PC-3 (cell line): ENCODE results near the gene DNAH14. TPM values are rescaled to one million over a fixed set of nuclear protein-coding genes. Genes with fewer than 3 reads are reported as not detected.
"Not testable (repeated sequence)": the region's sequence is repeated elsewhere in the genome, so short reads cannot be mapped to it uniquely, and the experiment has no call there.

Source experiments
- ATAC-seq: fragments of 200-7000 bp; cut with Tn5 transposase; 2 replicates; pipeline ENCODE4 v1.9.1; 2020; ENCODE audit warnings: mild to moderate bottlenecking, moderate library complexity
- BruUV-seq: library from RNA; stranded (reverse); fragments of 400-500 nt; replicated peaks from 2 replicates; lab custom pipeline; 2021; lab: Mats Ljungman, UMichigan
- CTCF ChIA-PET: fragments of 300-600 bp; sonication (Branson Sonifier 250); formaldehyde crosslinking; loops from one replicate; lab custom pipeline; 2022; ENCODE audit warnings: antibody characterized with exemption; lab: Charles Lee
- POLR2A ChIA-PET: fragments of 300-600 bp; sonication (Branson Sonifier 250); formaldehyde crosslinking; loops from one replicate; lab custom pipeline; 2022; ENCODE audit warnings: antibody characterized with exemption; ENCODE audit not compliant: unreplicated experiment; lab: Charles Lee
- DNase-seq: peaks from one replicate; pipeline ENCODE4 v3.0.0-alpha.2; 2015
- H2AFZ ChIP-seq: fragments of 300-600 bp; sonication (generic); 2 replicates; pipeline ENCODE4 v1.6.0; 2016; ENCODE audit warnings: antibody characterized with exemption, low read length
- H3F3A ChIP-seq: fragments of 300-600 bp; sonication (generic); one replicate; pipeline ENCODE4 v1.6.0; 2017; ENCODE audit warnings: antibody characterized with exemption, low read length, control low read depth, mild to moderate bottlenecking; ENCODE audit not compliant: unreplicated experiment
- H3K27ac ChIP-seq: fragments of 300-600 bp; sonication (generic); 2 replicates; pipeline ENCODE4 v1.5.1; 2016; ENCODE audit warnings: mild to moderate bottlenecking, low read length
- H3K27me3 ChIP-seq: fragments of 300-600 bp; sonication (generic); 2 replicates; pipeline ENCODE4 v1.6.1; 2016; ENCODE audit warnings: low read length, mixed read lengths
- H3K36me3 ChIP-seq: fragments of 300-600 bp; sonication (generic); 2 replicates; pipeline ENCODE4 v1.6.1; 2016; ENCODE audit warnings: low read depth, mixed run types, low read length, mixed read lengths
- H3K4me1 ChIP-seq: fragments of 300-600 bp; sonication (generic); 2 replicates; pipeline ENCODE4 v1.5.1; 2016; ENCODE audit warnings: low read length; ENCODE audit not compliant: insufficient read depth
- H3K4me2 ChIP-seq: fragments of 300-600 bp; sonication (generic); 2 replicates; pipeline ENCODE4 v1.6.0; 2016; ENCODE audit warnings: low read length
- H3K4me3 ChIP-seq: fragments of 300-600 bp; sonication (generic); 2 replicates; pipeline ENCODE4 v1.5.1; 2016; ENCODE audit warnings: mild to moderate bottlenecking, low read length, mixed read lengths
- H3K79me2 ChIP-seq: fragments of 300-600 bp; sonication (generic); 2 replicates; pipeline ENCODE4 v1.6.1; 2017; ENCODE audit warnings: low read length, mixed read lengths
- H3K9ac ChIP-seq: fragments of 300-600 bp; sonication (generic); 2 replicates; pipeline ENCODE4 v1.6.0; 2016; ENCODE audit warnings: mild to moderate bottlenecking, low read length
- H3K9me2 ChIP-seq: fragments of 300-600 bp; sonication (generic); replicated peaks from 2 replicates; pipeline ENCODE4 v1.6.1; 2016; ENCODE audit warnings: mixed run types, low read length, mixed read lengths
- H3K9me3 ChIP-seq: fragments of 300-600 bp; sonication (generic); 2 replicates; pipeline ENCODE4 v1.6.1; 2016; ENCODE audit warnings: low read length, mixed read lengths
- H4K20me1 ChIP-seq: fragments of 300-600 bp; sonication (generic); 2 replicates; pipeline ENCODE4 v1.6.1; 2016; ENCODE audit warnings: low read length, mixed read lengths
- EZH2 ChIP-seq: fragments of 300-600 bp; sonication (generic); IDR thresholded peaks from one replicate; pipeline ENCODE4 v1.6.1; 2017; ENCODE audit warnings: antibody characterized with exemption, mild to moderate bottlenecking, low read length; ENCODE audit not compliant: unreplicated experiment
- EZH2phosphoT487 ChIP-seq: fragments of 300-600 bp; sonication (generic); IDR thresholded peaks from 2 replicates; pipeline ENCODE4 v1.6.1; 2018; ENCODE audit warnings: mild to moderate bottlenecking, antibody characterized with exemption, low read length, borderline replicate concordance
- intact Hi-C: fragments of 100-400 bp; cut with micrococcal nuclease; formaldehyde crosslinking; loops from 2 replicates; pipeline ENCODE4 v1.9.0; 2023
- total RNA-seq: library from RNA; depleted of rRNA; stranded (reverse); fragments of >200 nt; gene quantifications from 2 replicates; pipeline ENCODE4 v1.2.3, GENCODE V29; 2014
- TF ChIP-seq, protein P1 (sequence below): fragments of 300-600 bp; sonication (generic); conservative IDR thresholded peaks from 2 replicates; pipeline ENCODE4 v1.5.1; 2017; ENCODE audit warnings: antibody characterized with exemption, low read depth, mild to moderate bottlenecking, low read length

DNAH14 gene
- total RNA-seq, 1 experiment from 2014 or later: 42.8 TPM

- H3K4me3 ChIP-seq, H3K27me3 ChIP-seq, H3K27ac ChIP-seq, H3K36me3 ChIP-seq, H3K4me1 ChIP-seq, BruUV-seq, H2AFZ ChIP-seq, H3K9me3 ChIP-seq, H3F3A ChIP-seq, H3K9me2 ChIP-seq, DNase-seq, CTCF ChIA-PET, intact Hi-C loops, ATAC-seq, H4K20me1 ChIP-seq, H3K4me2 ChIP-seq, H3K9ac ChIP-seq: not testable (repeated sequence)
- POLR2A ChIA-PET: interaction anchor here (0.7 kb wide), 1 partner anchor 462 kb away, joined by 4 read pairs; no protein-coding TSS in a partner anchor
- peaks cover 41% of the 10 kb centered on the region for H3K79me2 ChIP-seq
These were observed 16.3 kb downstream of the DNAH14 start for GRCh38 chr1:224945651-224946348.

DNA sequence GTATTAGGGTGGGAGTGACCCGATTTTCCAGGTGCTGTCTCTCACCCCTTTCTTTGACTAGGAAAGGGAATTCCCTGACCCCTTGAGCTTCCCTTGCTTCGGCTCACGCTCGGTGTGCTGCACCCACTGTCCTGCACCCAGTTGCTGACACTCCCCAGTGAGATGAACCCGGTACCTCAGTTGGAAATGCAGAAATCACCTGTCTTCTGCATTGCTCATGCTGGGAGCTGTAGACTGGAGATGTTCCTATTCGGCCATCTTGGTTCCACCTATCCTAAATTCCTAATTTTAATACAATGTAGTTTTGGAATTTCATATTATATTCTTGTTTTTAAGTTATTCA, 16.8 kb downstream of the DNAH14 start:
- DNase-seq, H2AFZ ChIP-seq, ATAC-seq, intact Hi-C loops, H3K9me2 ChIP-seq, H4K20me1 ChIP-seq, POLR2A ChIA-PET, CTCF ChIA-PET, H3K4me1 ChIP-seq, H3K9me3 ChIP-seq, BruUV-seq, H3F3A ChIP-seq, H3K4me2 ChIP-seq, H3K9ac ChIP-seq, H3K4me3 ChIP-seq, H3K36me3 ChIP-seq, H3K27ac ChIP-seq, H3K27me3 ChIP-seq: not testable (repeated sequence)
- peaks cover 44% of the 10 kb centered on the region for H3K79me2 ChIP-seq

- Histone ChIP-seq H3K9ac (no peak overlapping the region), H2AFZ (no peak overlapping the region), H4K20me1 (no peaks in the 10 kb centered on the region), H3K79me2 (no peaks in the 10 kb centered on the region), H3K4me3 (no peak overlapping the region), H3F3A (no peaks in the 10 kb centered on the region), H3K27me3 (no peaks in the 10 kb centered on the region), H3K4me2 (no peak overlapping the region), H3K27ac (no peak overlapping the region), H3K36me3 (peaks cover 19% of the 10 kb centered on the region), H3K4me1 (no peaks in the 10 kb centered on the region), H3K9me3 (no peaks in the 10 kb centered on the region), H3K9me2 (no peaks in the 10 kb centered on the region)
- intact Hi-C loops: no loop called here
- ATAC-seq (no peak), DNase-seq (no peak)
- ChIA-PET POLR2A (no interaction called here), CTCF (no interaction called here)
- no TSS peak for BruUV-seq
- TF ChIP-seq EZH2 (no peak), EZH2phosphoT487 (no peak)
- TF ChIP-seq, protein P1, sequence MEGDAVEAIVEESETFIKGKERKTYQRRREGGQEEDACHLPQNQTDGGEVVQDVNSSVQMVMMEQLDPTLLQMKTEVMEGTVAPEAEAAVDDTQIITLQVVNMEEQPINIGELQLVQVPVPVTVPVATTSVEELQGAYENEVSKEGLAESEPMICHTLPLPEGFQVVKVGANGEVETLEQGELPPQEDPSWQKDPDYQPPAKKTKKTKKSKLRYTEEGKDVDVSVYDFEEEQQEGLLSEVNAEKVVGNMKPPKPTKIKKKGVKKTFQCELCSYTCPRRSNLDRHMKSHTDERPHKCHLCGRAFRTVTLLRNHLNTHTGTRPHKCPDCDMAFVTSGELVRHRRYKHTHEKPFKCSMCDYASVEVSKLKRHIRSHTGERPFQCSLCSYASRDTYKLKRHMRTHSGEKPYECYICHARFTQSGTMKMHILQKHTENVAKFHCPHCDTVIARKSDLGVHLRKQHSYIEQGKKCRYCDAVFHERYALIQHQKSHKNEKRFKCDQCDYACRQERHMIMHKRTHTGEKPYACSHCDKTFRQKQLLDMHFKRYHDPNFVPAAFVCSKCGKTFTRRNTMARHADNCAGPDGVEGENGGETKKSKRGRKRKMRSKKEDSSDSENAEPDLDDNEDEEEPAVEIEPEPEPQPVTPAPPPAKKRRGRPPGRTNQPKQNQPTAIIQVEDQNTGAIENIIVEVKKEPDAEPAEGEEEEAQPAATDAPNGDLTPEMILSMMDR: no peak
These were observed 28.2 kb downstream of the DNAH14 start for GRCh38 chr1:224957696-224958095.

DNA sequence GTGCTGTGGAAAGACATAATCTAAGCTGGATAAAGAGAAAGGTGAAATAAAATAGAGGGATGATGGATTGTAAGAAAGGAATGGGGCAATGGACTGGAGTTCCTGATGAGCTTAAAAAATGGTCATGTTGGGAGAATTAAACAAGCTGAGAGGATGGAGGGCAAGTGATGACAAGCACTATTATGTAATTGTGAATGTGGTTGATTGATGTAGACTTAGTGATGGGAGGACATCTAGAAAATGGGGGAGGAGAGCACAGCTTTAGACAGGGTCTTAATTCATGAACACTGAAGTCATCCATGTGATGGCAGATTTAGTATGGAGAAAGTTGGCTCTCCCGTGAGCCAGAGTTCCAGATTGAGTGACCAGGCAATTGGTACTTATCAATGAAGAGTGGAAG, 29.0 kb downstream of the DNAH14 start:
- no peaks in the 10 kb centered on the region for H3K9me2 ChIP-seq
- intact Hi-C loops: no loop called here
- H3K27me3 ChIP-seq: no peaks in the 10 kb centered on the region
- no peak overlapping the region for H3K27ac ChIP-seq
- BruUV-seq: no TSS peak
- no peaks in the 10 kb centered on the region for H3K4me1 ChIP-seq
- H4K20me1 ChIP-seq: no peaks in the 10 kb centered on the region
- ATAC-seq (no peak), DNase-seq (no peak)
- no peaks in the 10 kb centered on the region for H3F3A ChIP-seq
- H3K36me3 ChIP-seq: peaks cover 19% of the 10 kb centered on the region
- ChIA-PET CTCF (no interaction called here), POLR2A (no interaction called here)
- H3K4me2 ChIP-seq: no peak overlapping the region
- H3K9me3 ChIP-seq: no peaks in the 10 kb centered on the region
- no peak overlapping the region for H3K4me3 ChIP-seq
- no peak overlapping the region for H3K9ac ChIP-seq
- no peaks in the 10 kb centered on the region for H3K79me2 ChIP-seq
- no peak overlapping the region for H2AFZ ChIP-seq
- TF ChIP-seq, protein P1: no peak
- TF ChIP-seq EZH2 (no peak), EZH2phosphoT487 (no peak)
